ENCODE data around the gene KCNIP1.

GRCh38 chr5:170571875-170572852 lies 68.3 kb downstream of the KCNIP1 start:
- TF ChIP-seq GATA2 (IDR thresholded peaks at IDR 0.05; ENCODE audit: low read depth, low read length) (no peak), GATA3 (IDR thresholded peaks at IDR 0.05; ENCODE audit: low read depth, low read length) (no peak)

Measured in SH-SY5Y (cell line).